Measurements from ENCODE around the gene CCDC200. TPM values are rescaled to one million over a fixed set of nuclear protein-coding genes. Genes with fewer than 3 reads are reported as not detected.

The CCDC200 gene
- not detected for total RNA-seq

DNA sequence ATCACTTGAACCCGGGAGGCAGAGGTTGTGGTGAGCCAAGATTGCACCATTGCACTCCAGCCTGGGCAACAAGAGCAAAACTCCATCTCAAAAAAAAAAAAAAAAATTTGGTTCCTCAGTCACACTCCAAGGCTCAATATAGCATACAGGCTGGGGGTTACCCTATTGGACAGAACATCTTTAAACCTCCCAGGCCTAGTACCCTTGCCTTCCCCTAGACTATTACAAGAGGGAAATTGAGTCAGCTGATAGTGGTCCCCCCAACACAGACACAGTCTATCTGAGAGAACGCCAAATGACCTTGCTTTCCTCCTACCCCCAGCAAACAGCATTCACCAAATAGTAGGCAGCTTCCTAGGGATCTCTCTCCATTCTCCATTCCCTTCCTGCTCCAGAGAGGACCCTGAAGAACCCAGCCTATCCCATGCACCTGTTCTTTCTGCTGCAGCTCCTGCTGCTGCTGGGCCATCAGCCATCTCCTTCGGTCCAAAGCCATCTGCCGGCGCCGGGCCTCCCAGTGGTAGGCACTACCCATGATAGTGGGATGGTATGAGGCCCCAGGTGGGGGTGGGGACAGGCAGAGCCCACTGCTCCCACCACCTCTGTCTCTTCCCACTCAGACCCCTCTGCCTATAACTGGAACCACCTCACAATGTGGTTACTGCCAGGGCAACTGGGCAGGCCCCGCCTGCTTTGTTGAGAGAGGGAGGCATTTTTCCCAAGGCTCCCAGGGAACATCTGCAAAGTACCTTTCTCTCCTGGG is at the start of gene CCDC200:
Gene CCDC200 (minus strand): TSS at position 604 of the 763 bp plus-strand sequence. CDS start 69 bp downstream, at position 535.

DNA sequence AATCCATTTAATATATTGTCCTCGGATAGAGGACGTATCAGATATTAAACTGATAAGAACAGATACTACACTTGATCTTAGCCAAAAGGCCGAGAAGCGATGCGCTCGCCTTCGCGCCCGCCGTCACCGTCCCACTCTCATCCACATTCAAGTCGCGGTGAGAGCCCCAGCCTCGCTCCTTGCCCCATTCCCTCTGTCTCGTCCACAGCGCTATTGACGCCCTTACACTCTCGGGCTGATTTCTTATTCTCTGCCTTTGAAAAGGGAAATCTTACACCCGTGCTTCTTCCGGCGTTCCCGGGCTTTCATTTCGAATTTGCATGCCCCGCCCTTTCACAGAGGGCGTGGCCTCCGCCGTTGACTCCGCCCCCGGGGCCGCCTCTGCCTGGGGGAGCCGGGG is 5.5 kb upstream of the CCDC200 start, which contains the start of gene RNU2-1:
Gene RNU2-1 (minus strand): TSS at position 101 of the 400 bp plus-strand sequence.

DNA sequence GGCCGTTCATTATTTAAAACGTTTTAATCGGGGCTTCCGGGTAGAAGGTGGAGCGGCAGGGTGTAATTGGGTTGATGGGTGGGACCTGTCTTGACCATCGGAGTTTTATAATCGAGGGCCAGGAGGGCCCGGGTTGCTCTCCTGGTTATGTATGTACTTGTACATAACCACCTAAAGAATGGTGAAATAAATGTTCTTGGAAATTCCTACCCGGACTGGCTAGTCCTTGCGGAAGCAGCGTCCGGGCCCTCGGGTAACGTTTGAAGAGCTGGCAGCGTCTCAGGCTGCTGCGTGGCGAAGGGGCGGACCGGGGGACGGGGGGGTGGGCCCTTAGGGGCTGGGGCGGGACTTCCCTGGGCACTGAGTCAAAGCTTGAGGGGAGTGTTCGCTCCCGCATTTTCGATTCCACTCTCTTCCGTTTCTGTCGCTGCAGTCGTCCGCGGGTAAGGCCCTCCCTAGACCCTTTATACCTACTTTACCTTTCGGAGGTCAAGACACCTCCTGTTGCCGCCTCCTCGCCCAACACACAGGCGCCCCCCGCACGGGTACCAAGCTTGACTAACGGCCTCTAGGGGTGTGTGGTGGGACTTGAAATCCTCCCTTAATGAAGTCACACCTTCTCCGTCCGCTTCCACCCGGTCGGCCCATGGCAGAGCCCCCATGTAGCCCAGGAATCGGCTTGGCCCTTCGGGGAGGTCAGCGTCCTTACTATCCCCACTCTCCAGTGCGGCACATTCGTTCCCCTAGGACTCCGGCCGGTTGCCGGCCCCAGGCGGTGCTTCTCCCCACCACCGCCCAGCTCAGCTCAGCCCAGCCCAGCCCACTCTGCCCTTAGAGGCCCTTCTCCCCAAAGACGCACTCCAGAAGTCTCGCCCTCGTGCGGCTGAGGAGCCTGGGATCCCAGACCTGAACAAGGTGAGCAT is 16.7 kb downstream of the CCDC200 start, which contains the start of gene TMEM106A:
Gene TMEM106A (plus strand): TSS at position 396 of the 923 bp plus-strand sequence. CDS start 1,167 bp downstream, outside the sequence.

Other genes starting within 250 kb of the CCDC200 start
- 4.0 TPM for gene PTGES3L, start 248.5 kb downstream of the CCDC200 start, total RNA-seq
- 16.8 TPM for gene RUNDC1, start 248.1 kb downstream of the CCDC200 start, total RNA-seq
- gene RPL27, start 230.2 kb downstream of the CCDC200 start, total RNA-seq: 706 TPM
- 9.0 TPM for gene IFI35, start 221.8 kb downstream of the CCDC200 start, total RNA-seq
- gene VAT1, start 206.2 kb downstream of the CCDC200 start, total RNA-seq: 73.2 TPM
- gene RND2, start 203.4 kb downstream of the CCDC200 start, total RNA-seq: 8.2 TPM
- 24.4 TPM for gene BRCA1, start 103.3 kb downstream of the CCDC200 start, total RNA-seq
- gene NBR1, start 57.4 kb downstream of the CCDC200 start, total RNA-seq: 149 TPM
- gene TMEM106A, start 16.7 kb downstream of the CCDC200 start, total RNA-seq: 5.8 TPM
- not detected for gene RNU2-1, start 5.4 kb upstream of the CCDC200 start, total RNA-seq
- 79.6 TPM for gene ARL4D, start 170.4 kb upstream of the CCDC200 start, total RNA-seq